ENCODE results near the gene IL1F10. TPM values are rescaled to one million over a fixed set of nuclear protein-coding genes. Genes with fewer than 3 reads are reported as not detected.
A peak's percentile ranks its signal among the peaks of the same experiment; 100 is the strongest.

Gene IL1F10
- total RNA-seq, 1 donor from 2014 or later = not detected

DNA sequence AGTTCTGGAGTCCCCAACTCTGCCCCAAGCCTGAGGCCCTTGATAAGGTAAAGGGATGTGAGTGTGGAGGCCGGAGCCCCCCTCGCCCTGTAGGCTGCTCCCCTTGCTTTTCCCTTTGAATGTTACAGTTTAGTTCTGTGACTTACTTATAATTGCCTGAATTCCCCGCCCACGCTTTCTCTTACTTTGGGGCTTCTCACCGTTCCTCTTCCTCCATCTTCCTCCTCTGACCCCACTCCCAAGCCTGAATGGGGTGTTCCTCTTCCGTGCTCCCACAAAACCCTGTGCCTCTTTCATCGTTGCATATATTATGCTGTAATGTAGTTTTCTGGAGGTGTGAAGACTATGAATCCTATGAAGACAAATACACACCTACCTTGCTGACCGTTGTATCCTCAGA, 44.7 kb downstream of the IL1F10 start:
- no peak for DNase-seq (ENCODE audit: low read depth)

DNA sequence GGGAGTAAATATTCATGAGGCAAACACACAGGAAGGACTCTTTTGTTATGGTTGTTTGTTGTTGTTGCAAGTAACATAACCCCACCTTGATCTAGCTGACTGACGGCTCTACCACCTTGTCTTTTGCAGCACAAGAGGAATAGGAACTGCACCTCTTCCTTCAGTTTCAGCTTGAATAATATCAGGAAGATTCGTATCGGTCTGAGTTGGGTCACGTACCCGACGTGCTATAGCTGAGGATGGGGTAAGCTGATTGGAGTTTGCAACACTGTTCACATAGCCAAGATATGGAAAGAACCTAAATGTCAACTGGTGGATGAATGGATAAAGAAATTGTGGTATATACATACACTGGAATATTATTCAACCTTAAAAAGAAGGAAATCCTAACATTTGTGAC, 45.1 kb downstream of the IL1F10 start:
- DNase-seq (ENCODE audit: low read depth) = no peak

- no peak for DNase-seq (ENCODE audit: low read depth)
Observed at GRCh38 chr2:113113807-113114206, 46.0 kb downstream of the IL1F10 start.

GRCh38 chr2:113114224-113114945, 46.6 kb downstream of the IL1F10 start:
- DNase-seq (ENCODE audit: low read depth) = no peak

DNA sequence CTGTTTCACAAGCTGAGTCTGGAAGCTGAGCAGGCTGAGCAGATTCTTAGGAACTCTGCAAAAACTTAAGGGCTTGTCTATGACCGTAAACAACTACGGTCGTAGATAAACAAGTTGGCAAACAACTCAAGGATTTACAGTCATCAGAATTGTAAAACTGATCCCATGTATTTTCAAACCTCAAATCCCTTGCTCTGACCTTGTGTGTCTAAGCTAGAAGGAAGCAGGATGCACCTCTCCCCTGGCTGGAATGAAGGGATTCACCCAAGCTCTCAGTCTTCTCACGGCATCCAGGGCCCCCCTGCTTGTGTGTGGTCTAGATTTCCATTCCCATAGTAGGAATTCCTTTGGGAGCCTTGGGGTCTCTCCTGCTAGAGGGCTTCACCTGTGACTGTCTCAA, 47.2 kb downstream of the IL1F10 start:
- DNase-seq (ENCODE audit: low read depth) = no peak

- DNase-seq (ENCODE audit: low read depth) = peak; percentile 11
Observed at GRCh38 chr2:113116100-113116958, 48.6 kb downstream of the IL1F10 start.

- DNase-seq (ENCODE audit: low read depth) = peak; percentile 54
Observed at GRCh38 chr2:113117541-113118262, 49.9 kb downstream of the IL1F10 start.

GRCh38 chr2:113118263-113118657, 50.5 kb downstream of the IL1F10 start:
- no peak for DNase-seq (ENCODE audit: low read depth)

DNA sequence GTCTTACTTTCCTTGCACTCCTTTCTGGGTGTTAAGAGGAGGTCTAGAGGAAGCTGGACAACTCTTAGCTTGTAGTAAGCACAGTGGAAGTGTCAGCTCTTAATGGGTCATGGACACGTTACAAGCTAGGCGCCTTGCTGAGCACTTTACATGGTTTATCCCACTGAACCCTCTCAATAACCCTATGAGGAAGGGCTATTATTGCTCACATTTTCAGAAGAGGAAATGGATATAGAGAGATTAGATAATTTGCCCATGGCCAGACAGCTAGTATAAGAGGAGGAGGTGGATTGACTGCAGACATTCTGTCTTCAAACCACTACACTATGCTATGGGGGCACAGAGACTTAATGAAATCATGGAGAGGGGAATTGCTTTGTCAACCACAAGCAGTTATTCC, 51.3 kb downstream of the IL1F10 start:
- DNase-seq (ENCODE audit: low read depth) = no peak

- DNase-seq (ENCODE audit: low read depth) = no peak
Observed at GRCh38 chr2:113120861-113121260, 53.1 kb downstream of the IL1F10 start.

DNA sequence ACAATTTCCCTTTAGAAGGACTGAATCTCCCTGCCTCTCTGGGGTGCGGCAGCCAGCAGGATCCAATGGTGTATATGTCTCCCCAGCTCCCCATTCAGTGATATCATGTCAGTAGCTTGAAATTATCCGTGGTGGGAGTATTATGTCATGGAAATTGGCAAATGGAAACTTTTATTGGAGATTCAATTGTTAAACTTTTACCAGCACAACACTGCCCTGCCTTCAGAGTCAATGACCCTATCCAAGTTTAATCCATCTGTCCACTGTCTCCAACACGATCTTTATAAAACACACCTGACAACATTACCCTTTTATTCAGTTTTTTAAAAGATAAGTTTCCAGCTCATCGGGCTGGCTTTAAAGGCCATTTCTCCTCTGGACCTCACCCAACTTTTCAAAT, 54.6 kb downstream of the IL1F10 start:
- no peak for DNase-seq (ENCODE audit: low read depth)

GRCh38 chr2:113123726-113124125, 56.0 kb downstream of the IL1F10 start:
- no peak for DNase-seq (ENCODE audit: low read depth)

- peak; percentile 38 for DNase-seq (ENCODE audit: low read depth)
Observed at GRCh38 chr2:113124181-113124961, 56.6 kb downstream of the IL1F10 start.

Other genes starting within 250 kb of the IL1F10 start
- 0.35 and 4.5 TPM in 2 replicates for gene IL1B, start 231.2 kb upstream of the IL1F10 start, total RNA-seq
- gene IL37, start 156.8 kb upstream of the IL1F10 start, total RNA-seq = not detected in 2 replicates
- gene IL36G, start 90.0 kb upstream of the IL1F10 start, total RNA-seq = not detected in 2 replicates
- gene IL36A, start 62.5 kb upstream of the IL1F10 start, total RNA-seq = not detected in 2 replicates
- not detected in 2 replicates for gene IL36B, start 15.1 kb upstream of the IL1F10 start, total RNA-seq
- gene IL36RN, start 8.8 kb upstream of the IL1F10 start, total RNA-seq = 0.69 TPM in 1 of 2 replicates, not detected in the other
- gene IL1RN, start 59.6 kb downstream of the IL1F10 start, total RNA-seq = 1.6 TPM in 1 of 2 replicates, not detected in the other
- gene PSD4, start 106.0 kb downstream of the IL1F10 start, total RNA-seq = 13.5 and 28.7 TPM in 2 replicates
- 86.5 and 273 TPM in 2 replicates for gene PAX8, start 211.0 kb downstream of the IL1F10 start, total RNA-seq

All from renal cortical epithelial cell (primary cell).